ENCODE results near the gene C19orf85.
"Not testable (repeated sequence)": the region's sequence is repeated elsewhere in the genome, so short reads cannot be mapped to it uniquely, and the experiment has no call there.

Gene C19orf85

DNA sequence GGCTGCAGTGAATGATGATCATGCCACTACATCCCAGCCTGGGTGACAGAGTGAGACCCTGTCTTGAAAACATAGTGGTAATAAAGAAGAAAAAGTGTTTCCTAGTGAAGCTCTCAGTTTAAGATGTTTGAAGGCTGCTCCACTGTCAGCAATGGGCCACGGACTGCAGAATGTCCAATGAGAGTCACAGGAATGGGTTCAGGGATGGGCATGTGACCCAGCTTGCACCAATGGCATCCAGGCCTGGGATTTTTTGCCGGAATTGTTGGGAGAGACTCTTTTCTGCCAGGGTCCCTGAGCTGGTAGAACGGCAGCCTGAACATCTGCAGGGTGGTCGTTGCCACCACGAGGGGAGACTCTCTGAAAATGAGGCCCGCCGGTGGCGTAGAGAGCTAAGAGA is 27.7 kb downstream of the C19orf85 start:
- DNase-seq, result no peak

DNA sequence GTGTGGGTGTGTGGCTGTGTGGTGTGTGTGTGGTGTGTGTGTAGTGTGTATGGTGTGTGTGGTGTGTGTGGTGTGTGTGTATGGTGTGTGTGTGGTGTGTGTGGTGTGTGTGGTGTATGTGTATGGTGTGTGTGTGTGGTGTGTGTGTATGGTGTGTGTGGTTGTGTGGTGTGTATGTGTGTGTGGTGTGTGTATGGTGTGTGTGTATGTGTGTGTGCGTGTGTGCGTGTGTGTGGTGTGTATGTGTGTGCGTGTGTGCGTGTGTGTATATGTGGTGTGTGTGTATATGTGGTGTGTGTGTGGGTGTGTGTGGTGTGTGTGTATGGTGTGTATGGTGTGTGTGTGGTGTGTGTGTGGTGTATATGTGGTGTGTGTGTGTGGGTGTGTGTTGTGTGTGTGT is 29.5 kb downstream of the C19orf85 start:
- DNase-seq, result no peak

DNA sequence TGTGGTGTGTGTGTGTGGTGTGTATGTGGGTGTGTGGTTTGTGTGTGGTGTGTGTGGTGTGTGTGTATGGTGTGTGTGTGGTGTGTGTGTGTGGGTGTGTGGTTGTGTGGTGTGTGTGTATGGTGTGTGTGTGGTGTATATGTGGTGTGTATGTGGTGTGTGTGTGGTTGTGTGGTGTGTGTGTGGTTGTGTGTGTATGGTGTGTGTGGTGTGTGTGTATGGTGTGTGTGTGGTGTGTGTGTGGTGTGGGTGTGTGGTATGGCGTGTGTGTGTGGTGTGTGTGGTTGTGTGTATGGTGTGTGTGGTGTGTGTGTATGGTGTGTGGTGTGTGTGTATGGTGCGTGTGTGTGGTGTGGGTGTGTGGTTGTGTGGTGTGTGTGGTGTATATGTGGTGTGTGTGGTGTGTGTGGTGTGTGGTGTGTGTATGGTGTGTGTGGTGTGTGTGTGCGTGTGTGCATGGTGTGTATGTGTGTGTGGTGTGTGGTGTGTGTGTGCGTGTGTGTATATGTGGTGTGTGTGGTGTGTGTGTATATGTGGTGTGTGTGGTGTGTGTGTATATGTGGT is 30.1 kb downstream of the C19orf85 start:
- no peak for DNase-seq

DNA sequence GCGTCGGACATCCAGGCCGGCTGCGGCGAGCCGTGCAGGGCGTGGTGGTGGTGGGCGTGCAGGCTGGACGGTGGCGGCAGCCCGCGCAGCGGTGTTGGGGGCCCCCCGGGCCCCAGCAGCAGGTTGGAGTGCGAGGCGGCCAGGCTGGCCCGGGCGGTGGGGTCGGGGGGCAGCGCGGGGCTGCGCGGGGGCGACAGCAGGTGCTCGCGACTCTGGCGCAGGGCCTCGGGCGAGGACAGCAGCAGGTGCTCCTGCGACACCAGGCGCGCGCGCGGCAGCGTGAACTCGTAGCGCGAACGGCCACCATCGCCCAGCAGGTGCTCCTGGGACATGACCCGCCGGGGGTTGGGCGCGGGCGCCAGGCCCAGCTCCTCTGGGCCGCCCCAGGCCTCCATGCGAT is 31.3 kb downstream of the C19orf85 start:
- no peak for DNase-seq

DNA sequence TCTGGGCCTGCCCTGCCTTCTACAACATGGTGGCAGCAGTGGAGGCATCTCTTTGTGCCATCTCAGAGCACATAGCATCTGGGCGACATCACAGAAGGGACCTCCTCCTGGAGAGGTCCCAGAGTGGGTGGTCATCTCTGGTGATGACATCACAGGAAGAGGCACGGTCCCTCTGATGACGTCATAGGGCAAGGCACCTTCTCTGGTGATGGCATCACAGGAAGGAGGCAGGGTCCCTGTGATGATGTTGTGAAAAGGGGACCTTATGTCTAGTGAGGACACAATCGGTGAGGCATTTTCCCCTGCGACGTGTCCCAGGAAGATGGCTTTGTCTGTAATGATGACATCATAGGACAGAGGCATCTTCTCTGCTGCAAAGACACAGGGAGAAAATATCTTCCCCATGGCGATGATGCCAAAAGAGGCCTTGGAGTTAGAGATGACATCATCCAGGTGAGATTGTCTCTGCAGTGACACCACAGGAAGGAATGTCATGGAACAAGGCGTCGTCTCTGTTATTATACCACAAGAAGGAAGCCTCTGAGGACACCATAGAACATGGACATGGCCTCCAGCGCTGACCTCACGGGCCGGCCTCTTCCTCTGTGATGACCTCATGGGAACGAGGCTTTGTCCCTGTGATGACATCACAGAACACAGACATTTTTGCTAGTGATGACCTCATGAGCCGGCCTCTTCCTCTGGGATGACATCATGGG is 32.2 kb downstream of the C19orf85 start:
- DNase-seq, result no peak

DNA sequence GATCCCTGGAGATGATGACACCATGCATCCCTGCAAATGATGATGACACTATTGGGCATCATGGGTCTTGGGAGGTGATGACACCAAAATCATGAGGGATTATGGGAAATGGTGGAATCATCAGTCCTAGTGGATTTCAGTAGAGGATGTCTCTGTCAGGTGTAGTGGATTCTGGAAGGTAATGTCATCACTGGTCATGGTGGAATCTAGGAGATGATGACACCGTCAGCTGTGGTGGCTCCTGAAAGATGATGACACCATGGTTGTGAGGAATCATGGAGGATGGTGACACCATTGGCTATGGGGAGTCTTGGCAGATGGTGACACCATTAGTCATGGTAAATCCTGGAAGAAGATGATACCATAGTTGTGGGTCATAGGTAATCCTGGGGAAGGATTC is 33.4 kb downstream of the C19orf85 start:
- DNase-seq, result no peak

DNA sequence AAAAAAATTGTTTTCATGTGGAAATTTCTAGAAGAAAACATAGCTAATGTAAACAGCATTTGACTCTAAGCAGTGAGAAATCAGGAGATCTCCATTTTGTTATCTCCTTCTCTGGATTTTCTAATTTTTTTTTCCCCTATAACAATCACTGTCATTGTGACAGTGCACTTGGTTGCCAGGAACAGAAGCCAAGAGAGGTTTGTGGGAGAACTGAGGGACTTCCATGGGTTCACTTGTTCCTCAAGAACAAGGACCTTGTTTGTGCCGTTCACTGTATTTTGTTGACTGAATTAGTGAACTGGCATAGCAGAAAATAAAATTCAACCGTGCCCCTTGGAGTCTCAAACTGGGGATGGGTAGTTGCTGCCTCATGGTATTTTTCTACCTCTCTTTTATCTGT is 38.5 kb downstream of the C19orf85 start:
- no peak for DNase-seq

DNA sequence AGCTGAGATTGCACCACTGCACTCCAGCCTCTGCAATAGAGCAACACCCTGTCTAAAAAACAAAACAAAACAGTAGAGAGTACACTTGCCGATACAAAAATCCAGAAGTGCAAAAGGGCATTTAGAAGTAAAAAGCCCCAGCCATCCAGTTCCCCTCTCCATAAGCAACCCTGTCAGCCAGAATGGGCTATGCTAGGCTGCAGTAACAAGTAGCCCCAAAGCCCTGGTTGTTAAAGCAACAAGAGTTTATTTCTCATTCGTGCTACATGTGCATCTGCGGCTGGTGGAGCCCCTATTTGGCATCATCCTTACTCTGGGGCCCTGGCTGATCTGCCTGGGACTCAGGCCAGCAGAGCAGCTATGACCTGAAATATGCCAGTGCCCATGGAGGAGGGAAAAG is 40.0 kb downstream of the C19orf85 start:
- DNase-seq, result no peak

DNA sequence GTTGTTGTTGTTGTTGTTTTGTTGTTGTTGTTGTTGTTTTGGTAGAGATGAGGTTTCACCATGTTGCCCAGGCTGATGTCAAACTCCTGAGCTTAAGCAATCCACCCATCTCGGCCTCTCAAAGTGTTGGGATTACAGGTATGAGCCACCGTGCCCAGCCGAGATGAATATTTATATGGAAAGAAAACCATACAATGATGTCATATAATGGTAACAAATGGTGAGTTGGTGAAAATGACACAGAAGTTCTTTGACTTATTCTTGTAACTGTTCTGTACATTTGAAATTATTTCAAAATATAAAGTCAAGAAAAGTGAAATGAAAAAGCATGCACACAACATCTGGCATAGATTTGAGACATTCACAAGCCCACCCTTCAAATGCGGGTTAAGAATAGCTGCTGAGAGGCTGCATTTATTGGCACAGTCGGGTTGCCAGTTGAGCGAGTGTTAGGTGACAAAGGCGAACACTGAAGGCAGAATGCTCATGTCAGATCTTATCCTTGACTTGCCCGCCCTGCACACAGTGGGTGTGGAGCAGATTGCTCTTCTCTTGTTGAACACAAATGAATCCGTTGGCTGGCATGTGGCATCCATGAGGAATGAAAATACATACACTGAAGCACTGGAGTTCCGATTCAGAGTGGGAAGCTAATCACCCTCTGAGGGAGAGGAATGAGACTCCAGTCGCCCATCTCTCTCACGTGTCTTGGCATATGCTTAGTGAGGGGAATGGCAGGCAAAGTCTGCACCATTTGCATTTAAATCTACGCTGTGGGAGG is 41.1 kb downstream of the C19orf85 start:
- no peak for DNase-seq

DNA sequence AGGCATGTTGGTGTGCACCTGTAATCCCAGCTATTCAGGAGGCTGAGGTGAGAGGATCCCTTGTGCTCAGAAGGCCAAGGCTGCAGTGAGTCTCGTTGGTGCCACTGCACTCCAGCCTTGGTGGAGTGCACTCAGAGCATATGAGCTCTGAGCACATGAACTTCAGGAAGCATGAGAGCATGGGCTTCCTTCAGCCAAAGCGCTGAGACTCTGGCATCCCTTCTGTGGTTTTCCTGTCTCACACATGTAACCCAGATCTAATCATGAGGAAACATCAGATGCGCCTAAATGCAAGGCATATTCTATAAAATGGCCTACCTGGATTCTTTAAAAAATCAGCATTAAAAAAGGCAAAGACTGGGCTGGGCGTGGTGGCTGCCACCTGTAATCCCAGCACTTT is 43.3 kb downstream of the C19orf85 start:
- not testable (repeated sequence) for DNase-seq

DNA sequence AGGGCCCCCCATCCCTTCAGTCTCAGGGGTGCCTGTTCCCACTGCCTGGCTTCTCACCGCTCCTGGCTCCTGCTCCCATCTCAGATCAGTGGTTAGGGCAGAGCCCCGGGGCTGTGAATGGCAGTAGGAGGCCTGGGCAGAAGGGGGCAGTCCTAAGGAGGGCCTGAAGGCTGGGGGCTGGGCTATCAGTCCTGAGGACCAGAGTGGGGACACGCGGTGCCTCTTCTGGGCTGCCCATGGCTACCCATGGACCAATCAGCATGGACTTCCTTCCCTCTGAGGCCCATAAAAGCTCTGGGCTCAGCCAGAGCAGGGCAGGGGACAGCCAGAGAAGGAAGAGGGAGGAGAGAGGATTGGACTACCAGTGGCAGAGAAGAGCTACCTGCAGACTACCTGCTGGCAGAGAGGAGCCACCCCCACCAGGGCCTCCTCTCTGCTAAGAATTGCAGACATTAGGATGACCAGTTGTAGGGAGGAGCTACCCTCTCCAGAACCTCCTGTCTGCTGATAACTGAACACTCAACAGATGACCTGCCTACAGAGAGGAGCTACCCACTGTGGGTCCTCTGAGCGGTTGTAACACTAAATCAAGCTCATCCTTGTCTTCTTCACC is 44.8 kb downstream of the C19orf85 start:
- DNase-seq, result no peak

DNA sequence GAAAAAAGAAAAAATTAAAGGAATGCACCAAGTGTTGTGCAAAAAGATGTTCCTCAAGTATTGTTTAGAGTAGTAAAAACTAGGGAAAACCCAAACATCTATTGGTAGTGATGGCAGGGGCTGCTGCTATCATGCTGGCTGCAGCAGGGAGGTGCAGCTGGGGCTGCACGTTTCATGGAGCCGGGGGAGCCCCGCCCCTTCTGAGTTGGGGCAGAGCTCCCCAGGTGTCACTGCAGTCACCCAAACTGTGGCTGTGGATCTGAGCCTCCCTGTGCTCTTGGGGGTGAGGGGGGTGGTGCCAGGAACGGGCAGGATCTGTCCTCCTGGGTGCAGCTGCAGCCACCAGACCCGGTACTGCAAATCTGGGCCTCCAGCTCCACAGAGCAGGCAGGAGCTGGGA is 45.4 kb downstream of the C19orf85 start:
- no peak for DNase-seq

DNA sequence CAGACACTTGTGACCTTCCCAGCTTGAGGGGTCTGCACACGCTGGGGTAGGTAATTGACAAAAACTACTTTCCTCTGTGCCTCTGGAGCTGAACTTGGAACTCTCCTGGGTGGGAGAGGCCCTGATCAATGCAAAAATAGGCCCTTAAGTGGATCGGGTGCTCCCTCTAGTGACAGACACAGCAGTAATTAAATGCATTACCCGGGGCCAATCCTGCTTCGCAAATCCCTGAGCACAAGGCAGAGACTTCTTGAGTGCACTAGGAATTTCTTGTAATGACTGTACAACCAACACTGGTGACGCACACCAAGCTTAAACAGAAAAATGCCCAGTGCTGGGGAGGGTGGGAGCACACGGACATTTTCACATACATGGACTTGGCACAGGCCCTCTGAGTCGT is 46.4 kb downstream of the C19orf85 start:
- DNase-seq, result peak; percentile 43
